GM12878 (cell line): ENCODE data around the gene RERE.

Experiments used
- CEBPB ChIP-seq, 2 experiments: fragments of 150-350 bp in 1 of 2; IDR thresholded peaks; 2 replicates each; pipeline ENCODE4 v1.6.1; 2012 to 2014; ENCODE audit warnings: low read depth in 2 of 2, low read length in 2 of 2, borderline replicate concordance in 1 of 2, inconsistent platforms in 1 of 2
- ETV6 ChIP-seq, 2 experiments: fragments of 450-650 bp in 1 of 2; IDR thresholded peaks in 1 of 2; conservative IDR thresholded peaks in 1 of 2; 2 replicates each; pipeline ENCODE4 v1.6.1; 2014; ENCODE audit warnings: antibody characterized with exemption in 1 of 2, borderline replicate concordance in 1 of 2, low read depth in 1 of 2, mild to moderate bottlenecking in 1 of 2, moderate library complexity in 1 of 2

- TF ChIP-seq ETV6 (conservative IDR thresholded peaks at IDR 0.05 in 1 of 2, IDR thresholded peaks at IDR 0.05 in 1 of 2; ENCODE audit: borderline replicate concordance in 1 of 2, low read depth in 1 of 2) (no peak), CEBPB (IDR thresholded peaks at IDR 0.05; ENCODE audit: borderline replicate concordance in 1 of 2, low read depth in 2 of 2, low read length in 2 of 2) (no peak)
These were observed 361.0 kb downstream of the RERE start for GRCh38 chr1:8456308-8456912.
